Measurements from ENCODE around the gene ZC3H4.
"Not testable (repeated sequence)": the region's sequence is repeated elsewhere in the genome, so short reads cannot be mapped to it uniquely, and the experiment has no call there.

ZC3H4 gene

GRCh38 chr19:47106821-47107201, 6.8 kb downstream of the ZC3H4 start:
- no peak overlapping the region for H3K4me3 ChIP-seq (ENCODE audit: low read depth, low read length)
- peaks cover 33% of the 10 kb centered on the region for H3K36me3 ChIP-seq (ENCODE audit: control insufficient read depth, insufficient read depth, low read length)
- peaks cover 49% of the 10 kb centered on the region for H3K4me1 ChIP-seq (ENCODE audit: control insufficient read depth, insufficient read depth, low read length)
- no peak overlapping the region for H3K9ac ChIP-seq (ENCODE audit: low read length)
- H3K27me3 ChIP-seq (ENCODE audit: control insufficient read depth, insufficient read depth, low read length), result no peaks in the 10 kb centered on the region
- H3K9me3 ChIP-seq (ENCODE audit: control insufficient read depth, insufficient read depth, low read depth, low read length), result no peaks in the 10 kb centered on the region
- 0 out of 2 replicates have a peak overlapping the region, but pooled peaks have one; percentile 0 for H3K27ac ChIP-seq (ENCODE audit: low read depth, low read length)

- Histone ChIP-seq H3K9ac (ENCODE audit: low read length) (no peak overlapping the region), H3K36me3 (ENCODE audit: control insufficient read depth, insufficient read depth, low read length) (peaks cover 33% of the 10 kb centered on the region), H3K4me1 (ENCODE audit: control insufficient read depth, insufficient read depth, low read length) (peaks cover 49% of the 10 kb centered on the region), H3K4me3 (ENCODE audit: low read depth, low read length) (no peak overlapping the region), H3K27ac (ENCODE audit: low read depth, low read length) (no peak overlapping the region), H3K9me3 (ENCODE audit: control insufficient read depth, insufficient read depth, low read depth, low read length) (no peaks in the 10 kb centered on the region), H3K27me3 (ENCODE audit: control insufficient read depth, insufficient read depth, low read length) (no peaks in the 10 kb centered on the region)
Observed at GRCh38 chr19:47105874-47106273, 7.7 kb downstream of the ZC3H4 start.

- Histone ChIP-seq H3K9ac (ENCODE audit: low read length) (no peak overlapping the region), H3K27me3 (ENCODE audit: control insufficient read depth, insufficient read depth, low read length) (no peaks in the 10 kb centered on the region), H3K9me3 (ENCODE audit: control insufficient read depth, insufficient read depth, low read depth, low read length) (no peaks in the 10 kb centered on the region), H3K4me1 (ENCODE audit: control insufficient read depth, insufficient read depth, low read length) (peaks cover 46% of the 10 kb centered on the region), H3K36me3 (ENCODE audit: control insufficient read depth, insufficient read depth, low read length) (peaks cover 22% of the 10 kb centered on the region), H3K27ac (ENCODE audit: low read depth, low read length) (no peak overlapping the region), H3K4me3 (ENCODE audit: low read depth, low read length) (no peak overlapping the region)
Observed at GRCh38 chr19:47104680-47105079, 8.9 kb downstream of the ZC3H4 start.

GRCh38 chr19:47102346-47103060, 11.1 kb downstream of the ZC3H4 start:
- no peak overlapping the region for H3K27ac ChIP-seq (ENCODE audit: low read depth, low read length)
- H3K4me1 ChIP-seq (ENCODE audit: control insufficient read depth, insufficient read depth, low read length), result peaks cover 38% of the 10 kb centered on the region
- no peaks in the 10 kb centered on the region for H3K9me3 ChIP-seq (ENCODE audit: control insufficient read depth, insufficient read depth, low read depth, low read length)
- no peaks in the 10 kb centered on the region for H3K27me3 ChIP-seq (ENCODE audit: control insufficient read depth, insufficient read depth, low read length)
- no peak overlapping the region for H3K4me3 ChIP-seq (ENCODE audit: low read depth, low read length)
- no peak overlapping the region for H3K9ac ChIP-seq (ENCODE audit: low read length)
- H3K36me3 ChIP-seq (ENCODE audit: control insufficient read depth, insufficient read depth, low read length), result peaks cover 19% of the 10 kb centered on the region

GRCh38 chr19:47101116-47101515, 12.5 kb downstream of the ZC3H4 start:
- H3K9ac ChIP-seq (ENCODE audit: low read length); H3K9me3 ChIP-seq (ENCODE audit: control insufficient read depth, insufficient read depth, low read depth, low read length); H3K4me3 ChIP-seq (ENCODE audit: low read depth, low read length); H3K27ac ChIP-seq (ENCODE audit: low read depth, low read length); H3K27me3 ChIP-seq (ENCODE audit: control insufficient read depth, insufficient read depth, low read length): not testable (repeated sequence)
- peaks cover 36% of the 10 kb centered on the region for H3K4me1 ChIP-seq (ENCODE audit: control insufficient read depth, insufficient read depth, low read length)
- peaks cover 18% of the 10 kb centered on the region for H3K36me3 ChIP-seq (ENCODE audit: control insufficient read depth, insufficient read depth, low read length)

GRCh38 chr19:47100290-47100689, 13.3 kb downstream of the ZC3H4 start:
- Histone ChIP-seq H3K4me1 (ENCODE audit: control insufficient read depth, insufficient read depth, low read length) (peaks cover 41% of the 10 kb centered on the region), H3K9ac (ENCODE audit: low read length) (no peak overlapping the region), H3K36me3 (ENCODE audit: control insufficient read depth, insufficient read depth, low read length) (peaks cover 15% of the 10 kb centered on the region), H3K9me3 (ENCODE audit: control insufficient read depth, insufficient read depth, low read depth, low read length) (no peaks in the 10 kb centered on the region), H3K27me3 (ENCODE audit: control insufficient read depth, insufficient read depth, low read length) (no peaks in the 10 kb centered on the region), H3K27ac (ENCODE audit: low read depth, low read length) (no peak overlapping the region), H3K4me3 (ENCODE audit: low read depth, low read length) (no peak overlapping the region)

- Histone ChIP-seq H3K27ac (ENCODE audit: low read depth, low read length) (no peak overlapping the region), H3K9ac (ENCODE audit: low read length) (no peak overlapping the region), H3K9me3 (ENCODE audit: control insufficient read depth, insufficient read depth, low read depth, low read length) (no peaks in the 10 kb centered on the region), H3K36me3 (ENCODE audit: control insufficient read depth, insufficient read depth, low read length) (peaks cover 15% of the 10 kb centered on the region), H3K4me3 (ENCODE audit: low read depth, low read length) (no peak overlapping the region), H3K4me1 (ENCODE audit: control insufficient read depth, insufficient read depth, low read length) (peaks cover 46% of the 10 kb centered on the region), H3K27me3 (ENCODE audit: control insufficient read depth, insufficient read depth, low read length) (no peaks in the 10 kb centered on the region)
Observed at GRCh38 chr19:47099576-47100050, 14.0 kb downstream of the ZC3H4 start.

- Histone ChIP-seq H3K9me3 (ENCODE audit: control insufficient read depth, insufficient read depth, low read depth, low read length) (no peaks in the 10 kb centered on the region), H3K4me1 (ENCODE audit: control insufficient read depth, insufficient read depth, low read length) (peaks cover 46% of the 10 kb centered on the region), H3K4me3 (ENCODE audit: low read depth, low read length) (no peak overlapping the region), H3K27me3 (ENCODE audit: control insufficient read depth, insufficient read depth, low read length) (no peaks in the 10 kb centered on the region), H3K36me3 (ENCODE audit: control insufficient read depth, insufficient read depth, low read length) (peaks cover 24% of the 10 kb centered on the region), H3K27ac (ENCODE audit: low read depth, low read length) (no peak overlapping the region), H3K9ac (ENCODE audit: low read length) (no peak overlapping the region)
Observed at GRCh38 chr19:47098608-47099007, 15.0 kb downstream of the ZC3H4 start.

- Histone ChIP-seq H3K27ac (ENCODE audit: low read depth, low read length) (no peak overlapping the region), H3K9me3 (ENCODE audit: control insufficient read depth, insufficient read depth, low read depth, low read length) (no peaks in the 10 kb centered on the region), H3K9ac (ENCODE audit: low read length) (no peak overlapping the region), H3K4me3 (ENCODE audit: low read depth, low read length) (no peak overlapping the region), H3K4me1 (ENCODE audit: control insufficient read depth, insufficient read depth, low read length) (peaks cover 46% of the 10 kb centered on the region), H3K36me3 (ENCODE audit: control insufficient read depth, insufficient read depth, low read length) (peaks cover 33% of the 10 kb centered on the region), H3K27me3 (ENCODE audit: control insufficient read depth, insufficient read depth, low read length) (no peaks in the 10 kb centered on the region)
Observed at GRCh38 chr19:47097396-47098201, 16.0 kb downstream of the ZC3H4 start.

GRCh38 chr19:47096721-47097120, 16.9 kb downstream of the ZC3H4 start:
- no peak overlapping the region for H3K27ac ChIP-seq (ENCODE audit: low read depth, low read length)
- no peaks in the 10 kb centered on the region for H3K27me3 ChIP-seq (ENCODE audit: control insufficient read depth, insufficient read depth, low read length)
- H3K36me3 ChIP-seq (ENCODE audit: control insufficient read depth, insufficient read depth, low read length), result peaks cover 41% of the 10 kb centered on the region
- no peak overlapping the region for H3K4me3 ChIP-seq (ENCODE audit: low read depth, low read length)
- no peak overlapping the region for H3K9ac ChIP-seq (ENCODE audit: low read length)
- peaks cover 40% of the 10 kb centered on the region for H3K4me1 ChIP-seq (ENCODE audit: control insufficient read depth, insufficient read depth, low read length)
- no peaks in the 10 kb centered on the region for H3K9me3 ChIP-seq (ENCODE audit: control insufficient read depth, insufficient read depth, low read depth, low read length)

- H3K4me3 ChIP-seq (ENCODE audit: low read depth, low read length), result no peak overlapping the region
- peaks cover 43% of the 10 kb centered on the region for H3K36me3 ChIP-seq (ENCODE audit: control insufficient read depth, insufficient read depth, low read length)
- no peaks in the 10 kb centered on the region for H3K9me3 ChIP-seq (ENCODE audit: control insufficient read depth, insufficient read depth, low read depth, low read length)
- H3K27me3 ChIP-seq (ENCODE audit: control insufficient read depth, insufficient read depth, low read length), result no peaks in the 10 kb centered on the region
- H3K27ac ChIP-seq (ENCODE audit: low read depth, low read length), result peak overlapping the region; percentile 41; the same call in 1 of the 2 replicates
- peaks cover 40% of the 10 kb centered on the region for H3K4me1 ChIP-seq (ENCODE audit: control insufficient read depth, insufficient read depth, low read length)
- H3K9ac ChIP-seq (ENCODE audit: low read length), result no peak overlapping the region
Observed at GRCh38 chr19:47096100-47096704, 17.4 kb downstream of the ZC3H4 start.

Data from HUES6 (cell line).